NCI-H2107 treated with DMSO at 0.1 percent for 48 hours (cell line): ENCODE data around the gene TPGS1.

Source experiments
- DNase-seq: peaks from one replicate; lab custom pipeline; 2025; ENCODE audit not compliant: unreplicated experiment; lab: John Stamatoyannopoulos, UW

Gene TPGS1

DNA sequence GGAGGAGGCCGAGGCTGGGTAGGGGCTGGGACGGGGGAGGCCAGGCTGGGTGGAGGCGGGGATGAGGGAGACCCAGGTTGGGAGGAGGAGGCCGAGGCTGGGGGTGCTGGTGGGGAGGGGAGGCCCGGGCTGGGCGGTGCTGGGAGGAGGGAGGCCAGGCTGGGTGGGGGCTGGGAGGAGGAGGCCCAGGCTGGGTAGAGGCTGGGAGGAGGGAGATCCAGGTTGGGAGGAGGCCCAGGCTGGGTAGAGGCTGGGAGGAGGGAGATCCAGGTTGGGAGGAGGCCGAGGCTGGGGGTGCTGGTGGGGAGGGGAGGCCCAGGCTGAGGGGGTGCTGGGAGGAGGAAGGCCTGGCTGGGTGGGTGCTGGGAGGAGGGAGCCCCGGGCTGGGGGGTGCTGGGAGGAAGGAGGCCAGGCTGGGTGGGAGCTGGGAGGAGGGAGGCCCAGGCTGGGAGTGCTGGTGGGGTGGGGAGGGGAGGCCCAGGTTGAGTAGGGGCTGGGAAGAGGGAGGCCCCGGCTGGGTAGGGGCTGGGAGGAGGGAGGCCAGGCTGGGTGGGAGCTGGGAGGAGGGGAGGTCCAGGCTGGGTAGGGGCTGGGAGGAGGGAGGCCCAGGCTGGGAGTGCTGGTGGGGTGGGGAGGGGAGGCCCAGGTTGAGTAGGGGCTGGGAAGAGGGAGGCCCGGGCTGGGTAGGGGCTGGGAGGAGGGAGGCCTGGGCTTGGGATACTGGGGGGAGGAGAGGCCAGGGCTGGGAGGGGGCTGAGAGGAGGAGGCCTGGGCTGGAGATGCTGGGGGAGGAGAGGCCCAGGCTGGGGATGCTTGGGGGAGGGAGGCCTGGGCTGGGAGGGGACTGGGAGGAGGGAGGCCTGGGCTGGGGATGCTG is 10.7 kb downstream of the TPGS1 start:
- DNase-seq = no peak

- no peak for DNase-seq
Observed at GRCh38 chr19:518598-519231, 11.4 kb downstream of the TPGS1 start.

DNA sequence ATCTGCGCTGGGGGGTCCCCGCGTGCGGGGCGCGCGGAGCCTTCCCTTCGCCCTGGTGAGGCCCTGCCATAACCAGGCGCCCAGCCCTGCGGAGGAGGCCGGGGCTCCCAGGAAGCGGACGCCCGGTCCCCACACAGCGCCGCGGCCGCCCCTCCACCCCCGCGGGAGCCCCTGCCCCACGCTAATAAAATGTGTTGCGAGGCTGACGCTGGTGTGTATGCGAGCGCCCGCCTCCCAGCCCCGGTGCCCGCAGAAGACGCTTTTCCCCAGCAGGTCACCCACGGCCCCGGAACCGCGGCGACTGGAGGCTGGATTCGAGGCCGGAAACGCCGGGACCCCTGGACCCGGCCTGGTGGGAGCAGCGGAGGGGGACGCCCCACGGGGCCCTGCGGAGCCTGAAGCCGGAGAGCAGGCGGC is 12.2 kb downstream of the TPGS1 start:
- no peak for DNase-seq

GRCh38 chr19:522726-523125 is 15.4 kb downstream of the TPGS1 start:
- DNase-seq = no peak

- DNase-seq = peak; percentile 8
Observed at GRCh38 chr19:524062-524674, 16.9 kb downstream of the TPGS1 start.

- DNase-seq = no peak
Observed at GRCh38 chr19:525029-525428, 17.7 kb downstream of the TPGS1 start.

- DNase-seq = no peak
Observed at GRCh38 chr19:525857-526419, 18.6 kb downstream of the TPGS1 start.

DNA sequence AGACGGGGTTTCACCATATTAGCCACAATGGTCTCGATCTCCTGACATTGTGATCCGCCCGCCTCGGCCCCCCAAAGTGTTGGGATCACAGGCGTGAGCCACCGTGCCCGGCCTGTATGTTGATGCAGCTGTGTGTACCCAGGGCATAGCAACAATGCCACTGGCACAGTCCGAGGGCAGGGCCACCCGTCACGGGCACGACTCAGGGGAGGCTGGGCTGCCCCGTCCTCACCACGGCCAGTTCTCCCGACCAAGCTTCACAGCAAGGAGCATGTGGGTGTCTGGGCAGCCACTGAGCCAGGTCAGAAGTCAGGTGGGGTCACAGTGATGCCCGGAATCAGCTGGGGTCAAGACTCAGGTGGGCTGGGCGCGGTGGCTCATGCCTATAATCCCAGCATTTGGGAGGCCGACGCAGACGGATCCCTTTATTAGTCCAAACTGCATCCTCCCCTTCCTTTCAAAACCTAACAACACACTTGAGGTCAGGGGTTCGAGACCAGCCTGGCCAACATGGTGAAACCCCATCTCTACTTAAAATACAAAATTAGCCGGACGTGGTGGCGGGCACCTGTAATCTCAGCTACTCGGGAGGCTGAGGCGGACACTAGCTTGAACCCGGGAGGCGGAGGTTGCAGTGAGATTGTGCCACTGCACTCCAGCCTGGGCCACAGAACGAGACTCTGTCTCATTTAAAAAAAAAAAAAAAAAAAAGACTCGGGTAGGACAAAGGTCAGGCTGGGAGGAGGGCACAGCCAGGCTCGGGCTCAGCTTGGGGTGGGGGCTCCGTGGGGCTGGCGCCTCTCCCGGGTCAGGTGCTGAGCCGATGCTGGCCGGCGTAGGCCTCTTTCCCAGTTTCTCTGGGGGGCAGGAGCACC is 23.1 kb downstream of the TPGS1 start:
- DNase-seq = no peak

- DNase-seq = peak; percentile 53
Observed at GRCh38 chr19:531009-531752, 23.9 kb downstream of the TPGS1 start.

- no peak for DNase-seq
Observed at GRCh38 chr19:531753-532560, 24.7 kb downstream of the TPGS1 start, which contains the start of gene CDC34. TSS of gene CDC34 (plus strand) at chr19:531760. CDS start at chr19:531932, 172 bp downstream.

DNA sequence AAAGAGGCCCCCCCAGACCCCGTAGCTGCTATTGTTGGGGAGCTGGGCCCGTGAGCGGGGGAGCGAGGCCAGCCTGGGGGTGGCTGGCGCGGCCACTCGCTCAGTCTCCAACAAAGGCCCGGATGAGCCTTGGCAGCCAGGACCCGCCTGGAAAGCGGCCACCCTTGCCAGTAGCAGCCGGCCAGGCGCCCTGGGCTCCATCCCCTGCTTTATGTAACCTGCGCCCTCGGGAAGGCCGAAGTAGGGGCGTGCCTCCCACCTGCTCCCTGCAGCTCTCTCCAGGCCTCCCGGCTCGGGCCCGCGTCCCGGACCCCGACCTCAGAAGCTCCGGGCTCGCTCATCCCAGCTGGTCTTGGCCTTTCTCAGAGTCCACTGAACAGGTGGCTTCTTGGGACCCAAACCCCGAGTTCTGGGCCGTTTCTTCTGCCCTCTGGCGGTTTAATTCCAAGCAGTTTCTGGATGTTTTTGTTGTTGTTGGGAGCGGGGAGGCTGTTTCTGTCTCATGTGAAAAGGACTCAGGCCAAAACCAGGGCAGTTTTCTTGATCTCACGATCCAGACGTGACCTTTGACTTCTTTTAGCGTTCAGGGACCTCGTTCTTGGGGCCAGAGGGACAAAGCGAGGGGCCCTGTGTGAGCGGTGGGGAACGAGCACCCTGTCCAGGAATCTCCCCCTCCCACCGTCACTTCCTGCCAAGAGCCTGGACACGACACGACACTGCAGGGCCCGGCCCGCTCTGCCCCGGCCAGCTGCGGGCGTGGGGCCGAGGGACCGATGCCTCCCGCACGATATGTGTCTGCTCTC is 25.5 kb downstream of the TPGS1 start:
- peak; percentile 17 for DNase-seq

DNA sequence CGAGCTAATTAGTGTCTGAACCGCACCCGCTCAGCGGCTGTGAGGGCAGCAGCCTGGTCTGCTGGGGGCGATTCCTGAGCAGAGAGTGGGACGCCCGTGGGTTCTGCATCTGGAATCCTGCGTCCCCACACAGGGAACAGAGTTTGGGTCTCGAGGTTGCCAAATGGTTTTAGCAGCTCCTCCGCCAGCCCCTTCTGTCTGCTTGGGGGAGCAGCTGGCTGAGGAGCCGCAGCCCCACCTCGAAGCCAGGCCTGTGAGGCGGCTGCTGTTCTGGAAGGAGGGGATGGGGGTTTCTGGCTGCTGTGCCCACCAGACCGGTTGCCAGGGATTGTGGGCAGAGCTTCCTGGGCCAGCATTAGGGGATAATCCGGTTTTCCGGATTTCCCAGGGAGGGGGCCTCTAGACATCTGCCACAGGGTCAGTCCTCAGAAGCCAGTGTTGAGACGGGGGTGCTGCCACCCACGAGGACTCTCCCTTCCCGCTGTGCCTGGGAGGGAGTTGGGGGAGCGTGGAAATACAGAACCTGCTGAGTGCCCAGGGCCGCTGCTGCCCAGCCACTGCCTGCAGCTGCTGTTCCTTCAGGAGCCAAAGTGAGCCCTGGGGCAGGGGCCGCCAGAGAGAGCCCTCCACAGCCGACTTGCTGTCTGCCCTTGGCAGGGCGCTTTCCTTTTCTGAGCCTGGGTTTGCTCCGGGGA is 26.2 kb downstream of the TPGS1 start:
- no peak for DNase-seq

- no peak for DNase-seq
Observed at GRCh38 chr19:534088-534487, 26.8 kb downstream of the TPGS1 start.

- no peak for DNase-seq
Observed at GRCh38 chr19:535017-535835, 27.9 kb downstream of the TPGS1 start.

DNA sequence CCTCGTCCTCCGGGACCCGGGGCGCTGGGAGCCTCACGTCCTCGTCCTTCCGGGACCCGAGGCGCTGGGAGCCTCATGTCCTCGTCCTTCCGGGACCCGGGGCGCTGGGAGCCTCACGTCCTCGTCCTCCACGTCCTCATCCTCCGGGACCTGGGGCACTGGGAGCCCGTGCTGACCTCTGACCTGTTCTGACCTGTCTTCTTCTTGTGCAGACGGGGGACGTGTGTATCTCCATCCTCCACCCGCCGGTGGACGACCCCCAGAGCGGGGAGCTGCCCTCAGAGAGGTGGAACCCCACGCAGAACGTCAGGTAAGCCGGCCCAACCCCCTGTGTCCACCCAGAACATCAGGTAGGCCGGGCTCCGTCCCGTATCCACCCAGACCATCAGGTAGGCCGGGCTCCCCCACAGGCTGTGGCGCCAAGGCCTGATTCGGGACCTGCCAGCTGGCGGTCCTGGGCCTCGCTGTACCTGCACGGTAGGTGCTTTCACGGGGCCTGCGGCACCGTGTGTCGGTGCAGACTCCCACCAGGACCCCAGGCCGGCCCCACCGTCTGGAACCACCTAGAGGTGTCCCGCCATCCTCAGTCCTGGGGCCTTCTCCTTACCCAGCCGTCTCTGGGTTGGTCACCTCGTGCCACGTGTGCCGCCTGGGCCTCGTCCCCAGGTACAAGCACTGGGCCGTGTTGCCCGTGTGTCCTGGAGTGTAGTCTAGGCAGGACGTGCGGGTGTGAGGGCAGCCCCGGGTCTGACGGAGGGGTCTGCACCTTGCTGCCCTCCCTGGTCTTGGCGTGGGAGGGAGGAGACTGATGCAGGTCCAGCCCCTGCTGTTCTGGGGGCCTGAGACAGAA is 29.0 kb downstream of the TPGS1 start:
- no peak for DNase-seq

- DNase-seq = no peak
Observed at GRCh38 chr19:536881-537404, 29.6 kb downstream of the TPGS1 start.
